Effector memory CD8-positive, alpha-beta T cell (primary cell): Measurements from ENCODE around the gene CILP.

ENCODE experiments used
- ATAC-seq: fragments of 150-1000 bp; cut with Tn5 transposase; replicated peaks from 2 replicates; pipeline ENCODE4 v1.10.0; 2021; ENCODE audit warnings: mild to moderate bottlenecking, moderate library complexity
- DNase-seq, 3 experiments: peaks; one replicate each; pipeline ENCODE4 v3.0.0; 2021
- H3K27ac Mint-ChIP-seq, 2 donors: one replicate each; pipeline ENCODE4 v1.8.0; 2022; ENCODE audit warnings: mild to moderate bottlenecking in 2 of 2, mixed read lengths in 2 of 2, moderate library complexity in 2 of 2
- H3K27me3 Mint-ChIP-seq, 2 donors: one replicate each; pipeline ENCODE4 v1.8.0; 2022; ENCODE audit warnings: mixed read lengths in 2 of 2
- H3K36me3 Mint-ChIP-seq: one replicate; pipeline ENCODE4 v1.8.0; 2022; ENCODE audit warnings: mild to moderate bottlenecking, moderate library complexity, mixed read lengths; ENCODE audit not compliant: insufficient read depth
- H3K4me1 Mint-ChIP-seq, 2 donors: one replicate each; pipeline ENCODE4 v1.8.0; 2022; ENCODE audit warnings: low read depth in 2 of 2, mixed read lengths in 2 of 2
- H3K4me3 Mint-ChIP-seq, 2 donors: one replicate each; pipeline ENCODE4 v1.8.0; 2022; ENCODE audit warnings: mild to moderate bottlenecking in 2 of 2, mixed read lengths in 2 of 2, moderate library complexity in 2 of 2
- H3K9me3 Mint-ChIP-seq, 2 donors: one replicate each; pipeline ENCODE4 v1.8.0; 2022; ENCODE audit warnings: mixed read lengths in 2 of 2
- total RNA-seq, 9 experiments: gene quantifications; one replicate each; lab custom pipeline; 2026; lab: John Stamatoyannopoulos, UW

The CILP gene
- total RNA-seq, result 0 to 4.3 (median 0.68) reads per million in 9 experiments

- Mint-ChIP-seq H3K36me3 (peaks cover 2% of the 10 kb centered on the region), H3K27ac (no peak within 1 kb of the TSS), H3K4me1 (no peaks in the 10 kb centered on the region), H3K4me3 (no peak within 1 kb of the TSS), H3K9me3 (no peaks in the 10 kb centered on the region), H3K27me3 (peaks cover 0 to 14% of the 10 kb centered on the region in 2 donors)
- DNase-seq, result no peak
- no peak for ATAC-seq
These were observed at the start of gene CILP for GRCh38 chr15:65210770-65211481. CILP (minus strand) TSS chr15:65211473; CDS start chr15:65209755, 1,718 bp downstream.

GRCh38 chr15:65260968-65261367 is 49.7 kb upstream of the CILP start:
- Mint-ChIP-seq H3K27me3 (no peaks in the 10 kb centered on the region), H3K4me3 (no peak overlapping the region), H3K36me3 (peaks cover 48% of the 10 kb centered on the region), H3K4me1 (no peaks in the 10 kb centered on the region), H3K9me3 (no peaks in the 10 kb centered on the region), H3K27ac (no peak overlapping the region)
- DNase-seq, result no peak
- ATAC-seq, result no peak

- DNase-seq (no peak), ATAC-seq (no peak)
- no peak overlapping the region for H3K27ac Mint-ChIP-seq
- no peak overlapping the region for H3K4me3 Mint-ChIP-seq
- no peaks in the 10 kb centered on the region for H3K4me1 Mint-ChIP-seq
- H3K27me3 Mint-ChIP-seq, result no peaks in the 10 kb centered on the region
- H3K9me3 Mint-ChIP-seq, result no peaks in the 10 kb centered on the region
- H3K36me3 Mint-ChIP-seq, result peaks cover 47% of the 10 kb centered on the region
These were observed 48.1 kb upstream of the CILP start for GRCh38 chr15:65259367-65259797.

GRCh38 chr15:65258375-65259262 is 47.3 kb upstream of the CILP start:
- Mint-ChIP-seq H3K4me1 (no peaks in the 10 kb centered on the region), H3K27ac (peak overlapping the region in 1 of 2 donors; percentile 10), H3K36me3 (peaks cover 47% of the 10 kb centered on the region), H3K4me3 (no peak overlapping the region), H3K27me3 (no peaks in the 10 kb centered on the region), H3K9me3 (no peaks in the 10 kb centered on the region)
- no peak for DNase-seq
- ATAC-seq, result no peak

GRCh38 chr15:65255486-65256140 is 44.3 kb upstream of the CILP start:
- Mint-ChIP-seq H3K9me3 (no peaks in the 10 kb centered on the region), H3K27ac (peak overlapping the region in 1 of 2 donors; percentile 11), H3K27me3 (no peaks in the 10 kb centered on the region), H3K36me3 (peaks cover 29% of the 10 kb centered on the region), H3K4me1 (no peaks in the 10 kb centered on the region), H3K4me3 (no peak overlapping the region)
- no peak for DNase-seq
- no peak for ATAC-seq

GRCh38 chr15:65254758-65255157 is 43.5 kb upstream of the CILP start:
- peaks cover 20% of the 10 kb centered on the region for H3K36me3 Mint-ChIP-seq
- ATAC-seq (no peak), DNase-seq (no peak)
- no peaks in the 10 kb centered on the region for H3K9me3 Mint-ChIP-seq
- no peaks in the 10 kb centered on the region for H3K4me1 Mint-ChIP-seq
- H3K27me3 Mint-ChIP-seq, result no peaks in the 10 kb centered on the region
- no peak overlapping the region for H3K27ac Mint-ChIP-seq
- no peak overlapping the region for H3K4me3 Mint-ChIP-seq

- H3K4me1 Mint-ChIP-seq, result no peaks in the 10 kb centered on the region
- H3K27me3 Mint-ChIP-seq, result no peaks in the 10 kb centered on the region
- peaks cover 16% of the 10 kb centered on the region for H3K36me3 Mint-ChIP-seq
- no peak for ATAC-seq
- DNase-seq, result no peak
- H3K27ac Mint-ChIP-seq, result no peak overlapping the region
- no peaks in the 10 kb centered on the region for H3K9me3 Mint-ChIP-seq
- no peak overlapping the region for H3K4me3 Mint-ChIP-seq
These were observed 43.1 kb upstream of the CILP start for GRCh38 chr15:65254356-65254755.

- no peaks in the 10 kb centered on the region for H3K27me3 Mint-ChIP-seq
- ATAC-seq, result no peak
- no peak for DNase-seq
- H3K36me3 Mint-ChIP-seq, result peaks cover 7% of the 10 kb centered on the region
- no peaks in the 10 kb centered on the region for H3K9me3 Mint-ChIP-seq
- H3K27ac Mint-ChIP-seq, result no peak overlapping the region
- no peaks in the 10 kb centered on the region for H3K4me1 Mint-ChIP-seq
- H3K4me3 Mint-ChIP-seq, result no peak overlapping the region
These were observed 38.4 kb upstream of the CILP start for GRCh38 chr15:65249641-65250040.

GRCh38 chr15:65248511-65249255 is 37.4 kb upstream of the CILP start:
- Mint-ChIP-seq H3K4me3 (no peak overlapping the region), H3K27me3 (no peaks in the 10 kb centered on the region), H3K36me3 (peaks cover 7% of the 10 kb centered on the region), H3K4me1 (no peaks in the 10 kb centered on the region), H3K9me3 (no peaks in the 10 kb centered on the region), H3K27ac (peak overlapping the region in 1 of 2 donors; percentile 63)
- ATAC-seq, result no peak
- DNase-seq, result no peak

- ATAC-seq (no peak), DNase-seq (no peak)
- no peaks in the 10 kb centered on the region for H3K9me3 Mint-ChIP-seq
- no peak overlapping the region for H3K4me3 Mint-ChIP-seq
- peaks cover 4% of the 10 kb centered on the region for H3K36me3 Mint-ChIP-seq
- H3K27me3 Mint-ChIP-seq, result no peaks in the 10 kb centered on the region
- H3K27ac Mint-ChIP-seq, result no peak overlapping the region
- no peaks in the 10 kb centered on the region for H3K4me1 Mint-ChIP-seq
These were observed 35.7 kb upstream of the CILP start for GRCh38 chr15:65246939-65247338.

GRCh38 chr15:65246026-65246714 is 34.9 kb upstream of the CILP start:
- no peaks in the 10 kb centered on the region for H3K9me3 Mint-ChIP-seq
- H3K27me3 Mint-ChIP-seq, result no peaks in the 10 kb centered on the region
- H3K4me1 Mint-ChIP-seq, result no peaks in the 10 kb centered on the region
- ATAC-seq (no peak), DNase-seq (no peak)
- no peak overlapping the region for H3K4me3 Mint-ChIP-seq
- H3K27ac Mint-ChIP-seq, result no peak overlapping the region
- H3K36me3 Mint-ChIP-seq, result peaks cover 4% of the 10 kb centered on the region

GRCh38 chr15:65245096-65245856 is 34.0 kb upstream of the CILP start:
- Mint-ChIP-seq H3K4me3 (no peak overlapping the region), H3K36me3 (peaks cover 4% of the 10 kb centered on the region), H3K4me1 (no peaks in the 10 kb centered on the region), H3K27ac (no peak overlapping the region), H3K27me3 (no peaks in the 10 kb centered on the region), H3K9me3 (no peaks in the 10 kb centered on the region)
- DNase-seq (no peak), ATAC-seq (no peak)
